Mesendoderm (in vitro differentiated cells): Measurements from ENCODE around the gene RAD23A.
"Not testable (repeated sequence)": the region's sequence is repeated elsewhere in the genome, so short reads cannot be mapped to it uniquely, and the experiment has no call there.

ENCODE experiments used
- DNase-seq: peaks from one replicate; pipeline ENCODE4 v3.0.0; 2013
- H2AK5ac ChIP-seq: 2 replicates; pipeline ENCODE4 v1.6.1; 2013; ENCODE audit warnings: low read length, inconsistent platforms
- H2BK120ac ChIP-seq: 2 replicates; pipeline ENCODE4 v1.6.1; 2013; ENCODE audit warnings: low read depth, mild to moderate bottlenecking, low read length, moderate library complexity, mixed read lengths
- H2BK15ac ChIP-seq: replicated peaks from 2 replicates; pipeline ENCODE4 v1.6.1; 2013; ENCODE audit warnings: low read depth, mild to moderate bottlenecking, moderate library complexity
- H2BK5ac ChIP-seq: 2 replicates; pipeline ENCODE4 v1.6.1; 2013; ENCODE audit warnings: low read length, inconsistent platforms
- H3K18ac ChIP-seq: 2 replicates; pipeline ENCODE4 v1.6.1; 2013; ENCODE audit warnings: mild to moderate bottlenecking, low read length, mixed read lengths
- H3K23ac ChIP-seq: one replicate; pipeline ENCODE4 v1.6.1; 2013; ENCODE audit warnings: low read length
- H3K27ac ChIP-seq: 2 replicates; pipeline ENCODE4 v1.5.1; 2013; ENCODE audit warnings: low read depth, mild to moderate bottlenecking, inconsistent platforms, low read length, moderate library complexity
- H3K27me3 ChIP-seq: 2 replicates; pipeline ENCODE4 v1.6.1; 2013; ENCODE audit warnings: low read length, control low read depth, mild to moderate bottlenecking, inconsistent platforms; ENCODE audit not compliant: insufficient read depth, poor library complexity
- H3K36me3 ChIP-seq: 2 replicates; pipeline ENCODE4 v1.6.1; 2013; ENCODE audit warnings: low read length, inconsistent platforms; ENCODE audit not compliant: control insufficient read depth, insufficient read depth
- H3K4ac ChIP-seq: one replicate; pipeline ENCODE4 v1.6.1; 2013; ENCODE audit warnings: low read depth, mild to moderate bottlenecking, low read length, moderate library complexity
- H3K4me1 ChIP-seq: 2 replicates; pipeline ENCODE4 v1.6.1; 2013; ENCODE audit warnings: low read depth, low read length, inconsistent platforms; ENCODE audit not compliant: control insufficient read depth
- H3K4me2 ChIP-seq: 2 replicates; pipeline ENCODE4 v1.6.1; 2013; ENCODE audit warnings: low read length
- H3K4me3 ChIP-seq: 2 replicates; pipeline ENCODE4 v1.5.1; 2013; ENCODE audit warnings: mild to moderate bottlenecking, low read length
- H3K56ac ChIP-seq: one replicate; pipeline ENCODE4 v1.6.1; 2013; ENCODE audit warnings: low read length
- H3K79me1 ChIP-seq: 2 replicates; pipeline ENCODE4 v1.6.1; 2013; ENCODE audit warnings: low read length, inconsistent platforms
- H3K79me2 ChIP-seq: 2 replicates; pipeline ENCODE4 v1.6.1; 2013; ENCODE audit warnings: mild to moderate bottlenecking, low read length; ENCODE audit not compliant: control insufficient read depth, insufficient read depth
- H3K9ac ChIP-seq: 2 replicates; pipeline ENCODE4 v1.6.1; 2013; ENCODE audit warnings: low read length, inconsistent platforms
- H4K5ac ChIP-seq: one replicate; pipeline ENCODE4 v1.6.1; 2013; ENCODE audit warnings: low read length
- H4K8ac ChIP-seq: one replicate; pipeline ENCODE4 v1.6.1; 2013; ENCODE audit warnings: low read depth, mild to moderate bottlenecking, control low read depth, low read length, moderate library complexity
- WGBS: extraction: QIAGEN DNeasy Blood & Tissue Kit; methylation state at CpG from one replicate; pipeline ENCODE4 v1.1.7; 2013; ENCODE audit warnings: low lambda C conversion rate, missing lambda C conversion rate; ENCODE audit not compliant: insufficient coverage; ENCODE audit errors: extremely low coverage; 5-methylcytosine and 5-hydroxymethylcytosine counted together

The RAD23A gene

GRCh38 chr19:12952488-12953137 is 7.0 kb downstream of the RAD23A start:
- Histone ChIP-seq H3K4ac (no peak overlapping the region), H2BK120ac (no peak overlapping the region), H2AK5ac (no peak overlapping the region), H3K27ac (no peak overlapping the region), H3K4me1 (no peaks in the 10 kb centered on the region), H4K5ac (no peak overlapping the region), H3K56ac (no peak overlapping the region), H3K36me3 (peaks cover 12% of the 10 kb centered on the region), H3K79me2 (peaks cover 27% of the 10 kb centered on the region), H3K9ac (no peak overlapping the region), H2BK15ac (no peak overlapping the region), H3K27me3 (no peaks in the 10 kb centered on the region), H4K8ac (no peak overlapping the region), H3K4me3 (no peak overlapping the region), H3K79me1 (peaks cover 12% of the 10 kb centered on the region), H3K23ac (no peak overlapping the region), H3K18ac (no peak overlapping the region), H2BK5ac (no peak overlapping the region), H3K4me2 (no peak overlapping the region)
- no peak for DNase-seq
- WGBS = no CpG with 5 or more reads among the region's 12 CpGs

- Histone ChIP-seq H4K5ac (no peak overlapping the region), H3K27ac (no peak overlapping the region), H2BK15ac (no peak overlapping the region), H2BK120ac (no peak overlapping the region), H4K8ac (no peak overlapping the region), H3K36me3 (peaks cover 12% of the 10 kb centered on the region), H2BK5ac (no peak overlapping the region), H3K4me1 (no peaks in the 10 kb centered on the region), H3K18ac (no peak overlapping the region), H3K79me1 (peaks cover 9% of the 10 kb centered on the region), H3K4me2 (no peak overlapping the region), H2AK5ac (no peak overlapping the region), H3K9ac (no peak overlapping the region), H3K23ac (no peak overlapping the region), H3K56ac (no peak overlapping the region), H3K4me3 (no peak overlapping the region), H3K79me2 (peaks cover 25% of the 10 kb centered on the region), H3K4ac (no peak overlapping the region), H3K27me3 (no peaks in the 10 kb centered on the region)
- no peak for DNase-seq
- no CpG with 5 or more reads among the region's 11 CpGs for WGBS
Measured at GRCh38 chr19:12953138-12953798, 7.6 kb downstream of the RAD23A start.

GRCh38 chr19:12953799-12954611 is 8.3 kb downstream of the RAD23A start:
- no peak overlapping the region for H3K4me3 ChIP-seq
- peaks cover 12% of the 10 kb centered on the region for H3K36me3 ChIP-seq
- no peak for DNase-seq

DNA sequence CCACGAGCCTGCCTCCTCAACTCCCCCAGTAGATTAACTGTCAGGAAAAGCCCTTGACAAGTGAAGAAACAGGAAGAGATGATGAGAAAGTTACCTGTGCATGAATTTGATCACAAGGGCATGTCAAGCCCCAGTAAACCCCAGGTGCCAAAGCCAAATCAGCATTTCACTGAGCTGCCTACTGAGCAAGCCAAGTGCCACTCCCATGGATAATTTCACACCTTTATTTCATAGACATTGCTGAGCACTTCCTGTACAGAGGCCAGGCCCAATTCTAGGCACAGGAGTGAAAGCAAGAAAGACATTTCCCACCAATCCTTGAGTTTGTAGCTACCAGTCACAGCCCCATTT is 8.9 kb downstream of the RAD23A start:
- H3K79me1 ChIP-seq = peaks cover 9% of the 10 kb centered on the region
- no peak overlapping the region for H2AK5ac ChIP-seq
- H3K4me2 ChIP-seq = no peak overlapping the region
- H2BK5ac ChIP-seq = no peak overlapping the region
- no peak overlapping the region for H3K18ac ChIP-seq
- H2BK120ac ChIP-seq = no peak overlapping the region
- H3K27ac ChIP-seq = no peak overlapping the region
- H3K79me2 ChIP-seq = peaks cover 25% of the 10 kb centered on the region
- no peak overlapping the region for H3K9ac ChIP-seq
- H4K5ac ChIP-seq = no peak overlapping the region
- no peaks in the 10 kb centered on the region for H3K27me3 ChIP-seq
- H2BK15ac ChIP-seq = no peak overlapping the region
- no peak overlapping the region for H3K4ac ChIP-seq
- H3K36me3 ChIP-seq = peaks cover 9% of the 10 kb centered on the region
- no CpG with 5 or more reads among the region's 1 CpG for WGBS
- H3K23ac ChIP-seq = no peak overlapping the region
- DNase-seq = no peak
- H3K4me3 ChIP-seq = no peak overlapping the region
- no peaks in the 10 kb centered on the region for H3K4me1 ChIP-seq
- H3K56ac ChIP-seq = no peak overlapping the region
- no peak overlapping the region for H4K8ac ChIP-seq

More at GRCh38 chr19:12953799-12954611, 8.3 kb downstream of the RAD23A start:
- no peak overlapping the region for H4K5ac ChIP-seq
- H3K79me1 ChIP-seq = peaks cover 9% of the 10 kb centered on the region
- H3K4ac ChIP-seq = no peak overlapping the region
- H3K18ac ChIP-seq = no peak overlapping the region
- no peaks in the 10 kb centered on the region for H3K4me1 ChIP-seq
- no peak overlapping the region for H3K4me2 ChIP-seq
- no peak overlapping the region for H3K56ac ChIP-seq
- no peak overlapping the region for H3K9ac ChIP-seq
- H4K8ac ChIP-seq = no peak overlapping the region
- H2BK5ac ChIP-seq = no peak overlapping the region
- H3K27ac ChIP-seq = no peak overlapping the region
- no peak overlapping the region for H2AK5ac ChIP-seq
- no peak overlapping the region for H2BK120ac ChIP-seq
- H3K79me2 ChIP-seq = peaks cover 25% of the 10 kb centered on the region
- H3K27me3 ChIP-seq = no peaks in the 10 kb centered on the region
- H3K23ac ChIP-seq = no peak overlapping the region
- no CpG with 5 or more reads among the region's 12 CpGs for WGBS
- H2BK15ac ChIP-seq = no peak overlapping the region

GRCh38 chr19:12955575-12955974 is 9.9 kb downstream of the RAD23A start:
- Histone ChIP-seq H3K56ac (peak overlapping the region; percentile 96), H3K9ac (peak overlapping the region; percentile 84), H3K79me2 (peaks cover 25% of the 10 kb centered on the region), H3K4me2 (peak overlapping the region; percentile 66)
- H2BK120ac ChIP-seq, H3K4me3 ChIP-seq, H4K5ac ChIP-seq, H3K4me1 ChIP-seq, H2BK15ac ChIP-seq, DNase-seq, H2AK5ac ChIP-seq, H3K4ac ChIP-seq, H3K79me1 ChIP-seq, H3K27me3 ChIP-seq, H3K18ac ChIP-seq, H4K8ac ChIP-seq, H3K27ac ChIP-seq, H2BK5ac ChIP-seq, H3K23ac ChIP-seq, H3K36me3 ChIP-seq: not testable (repeated sequence)
- no CpG with 5 or more reads among the region's 9 CpGs for WGBS
